ENCODE results near the gene MYH11.
"Not testable (repeated sequence)": the region's sequence is repeated elsewhere in the genome, so short reads cannot be mapped to it uniquely, and the experiment has no call there.

The MYH11 gene

DNA sequence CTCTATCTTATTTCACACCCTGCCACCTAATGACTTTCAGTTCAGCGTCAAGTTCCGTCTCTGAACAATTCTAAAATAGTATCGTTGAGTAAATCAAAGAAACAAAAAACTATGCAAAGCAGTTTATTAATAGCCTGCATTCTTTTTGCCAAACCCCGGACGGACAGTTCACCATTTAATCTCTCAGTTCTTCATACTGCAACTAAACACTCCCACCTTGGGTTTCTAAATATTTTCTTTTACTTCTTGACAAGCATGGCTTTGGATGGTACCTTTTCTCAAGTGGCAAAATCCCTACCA lies 1.2 kb downstream of the MYH11 start:
- H3K4me3 ChIP-seq (ENCODE audit: low read depth, low read length): no peak overlapping the region
- TF ChIP-seq, protein P1, sequence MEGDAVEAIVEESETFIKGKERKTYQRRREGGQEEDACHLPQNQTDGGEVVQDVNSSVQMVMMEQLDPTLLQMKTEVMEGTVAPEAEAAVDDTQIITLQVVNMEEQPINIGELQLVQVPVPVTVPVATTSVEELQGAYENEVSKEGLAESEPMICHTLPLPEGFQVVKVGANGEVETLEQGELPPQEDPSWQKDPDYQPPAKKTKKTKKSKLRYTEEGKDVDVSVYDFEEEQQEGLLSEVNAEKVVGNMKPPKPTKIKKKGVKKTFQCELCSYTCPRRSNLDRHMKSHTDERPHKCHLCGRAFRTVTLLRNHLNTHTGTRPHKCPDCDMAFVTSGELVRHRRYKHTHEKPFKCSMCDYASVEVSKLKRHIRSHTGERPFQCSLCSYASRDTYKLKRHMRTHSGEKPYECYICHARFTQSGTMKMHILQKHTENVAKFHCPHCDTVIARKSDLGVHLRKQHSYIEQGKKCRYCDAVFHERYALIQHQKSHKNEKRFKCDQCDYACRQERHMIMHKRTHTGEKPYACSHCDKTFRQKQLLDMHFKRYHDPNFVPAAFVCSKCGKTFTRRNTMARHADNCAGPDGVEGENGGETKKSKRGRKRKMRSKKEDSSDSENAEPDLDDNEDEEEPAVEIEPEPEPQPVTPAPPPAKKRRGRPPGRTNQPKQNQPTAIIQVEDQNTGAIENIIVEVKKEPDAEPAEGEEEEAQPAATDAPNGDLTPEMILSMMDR (IDR thresholded peaks at IDR 0.05; ENCODE audit: control insufficient read depth, extremely low read depth, insufficient read depth): no peak
- no peak for DNase-seq (ENCODE audit: low read depth)

DNA sequence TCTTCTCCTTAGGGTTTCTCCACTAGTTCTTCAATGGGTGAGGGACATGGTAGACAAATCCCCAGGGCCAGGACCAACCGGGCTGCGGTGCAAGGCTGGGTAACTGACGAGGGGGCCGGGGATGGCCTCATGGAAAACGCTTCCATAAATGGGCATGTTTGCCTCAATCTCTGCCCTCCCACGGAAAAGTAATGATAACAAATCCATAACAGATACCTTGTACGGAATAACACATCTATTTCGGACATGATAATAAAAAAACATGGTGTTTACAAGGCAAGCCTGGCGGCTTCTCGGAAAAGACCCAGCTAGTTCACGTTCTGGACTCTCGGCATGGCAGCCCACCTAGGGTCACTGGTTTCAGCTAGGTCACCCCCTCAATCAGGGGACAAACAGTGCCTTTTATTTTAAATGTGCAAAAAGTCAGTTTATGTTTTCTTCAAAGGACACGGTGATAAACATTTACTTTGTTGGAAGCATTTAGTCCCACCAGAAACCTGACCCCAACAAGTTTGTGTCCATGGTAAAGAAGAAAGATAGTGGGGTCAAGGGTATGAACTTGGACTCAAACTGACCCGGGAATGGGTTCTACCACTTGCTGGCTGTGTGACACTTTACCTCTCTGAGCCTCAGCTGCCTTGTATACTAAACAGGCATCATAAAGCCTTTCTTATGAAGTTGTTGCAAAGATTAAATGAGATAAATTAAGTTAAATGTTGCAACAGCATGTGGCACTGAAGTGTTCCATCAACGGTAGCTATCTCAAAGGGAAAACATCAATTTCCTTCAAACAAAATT lies 1.7 kb downstream of the MYH11 start:
- TF ChIP-seq, protein P1 (IDR thresholded peaks at IDR 0.05; ENCODE audit: control insufficient read depth, extremely low read depth, insufficient read depth): no peak
- DNase-seq (ENCODE audit: low read depth): no peak
- no peak overlapping the region for H3K4me3 ChIP-seq (ENCODE audit: low read depth, low read length)

DNA sequence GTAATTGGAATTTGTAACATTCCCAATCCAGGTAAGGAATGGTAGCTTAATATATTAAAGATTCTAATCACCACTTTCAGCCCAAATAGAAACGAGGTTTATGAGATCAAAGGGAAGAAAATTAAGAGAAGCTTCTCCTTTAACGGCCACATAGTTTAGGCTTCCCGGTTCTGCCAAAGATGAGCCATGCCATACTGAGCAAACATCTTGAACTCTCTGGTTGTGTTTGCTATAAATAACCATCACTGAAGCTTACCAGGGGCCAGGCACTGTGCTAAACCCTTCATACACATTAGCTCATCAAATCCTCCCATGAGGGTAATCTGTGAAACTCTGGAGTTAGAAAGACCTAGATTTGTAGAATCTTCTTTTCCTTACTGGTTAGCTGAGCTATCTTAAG lies 2.8 kb downstream of the MYH11 start:
- no peak for DNase-seq (ENCODE audit: low read depth)
- TF ChIP-seq, protein P1 (IDR thresholded peaks at IDR 0.05; ENCODE audit: control insufficient read depth, extremely low read depth, insufficient read depth): no peak
- H3K4me3 ChIP-seq (ENCODE audit: low read depth, low read length): no peak overlapping the region

DNA sequence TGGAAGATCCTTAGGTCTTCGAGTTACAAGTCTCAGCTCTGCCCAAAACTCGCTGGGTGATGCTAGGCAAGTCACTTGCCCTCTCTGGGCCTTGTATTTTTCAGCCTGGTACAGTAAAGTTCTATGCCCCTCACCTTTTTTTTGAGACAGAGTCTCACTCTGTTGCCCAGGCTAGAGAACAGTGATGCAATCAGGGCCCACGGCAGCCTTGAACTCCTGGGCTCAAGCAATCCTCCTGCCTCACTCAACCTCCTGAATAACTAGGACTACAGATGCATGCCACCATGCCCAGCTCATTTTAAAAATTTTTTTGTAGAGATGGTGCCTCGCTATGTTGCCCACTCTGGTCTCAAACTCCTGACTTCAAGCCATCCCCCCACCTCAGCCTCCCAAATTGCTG lies 3.8 kb downstream of the MYH11 start:
- TF ChIP-seq, protein P1 (IDR thresholded peaks at IDR 0.05; ENCODE audit: control insufficient read depth, extremely low read depth, insufficient read depth): no peak
- H3K4me3 ChIP-seq (ENCODE audit: low read depth, low read length): no peak overlapping the region

DNA sequence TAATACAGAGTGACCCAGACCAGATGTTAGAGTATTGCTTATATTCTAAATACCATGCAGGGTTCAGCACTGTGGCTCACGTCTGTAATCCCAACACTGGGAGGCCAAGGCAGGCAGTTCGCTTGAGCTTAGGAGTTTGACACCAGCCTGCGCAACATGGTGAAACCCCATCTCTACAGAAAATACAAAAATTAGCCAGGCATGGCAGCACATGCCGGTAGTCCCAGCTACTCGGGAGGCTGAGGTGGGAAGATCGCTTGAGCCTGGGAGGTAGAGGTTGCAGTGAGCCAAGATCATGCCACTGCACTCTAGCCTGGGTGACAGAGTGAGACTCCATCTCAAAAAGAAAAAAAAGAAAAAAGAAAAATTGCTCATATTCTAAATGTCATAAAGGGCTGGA lies 6.3 kb downstream of the MYH11 start:
- not testable (repeated sequence) for DNase-seq (ENCODE audit: low read depth); H3K4me3 ChIP-seq (ENCODE audit: low read depth, low read length)

More for the DNA sequence above, 3.8 kb downstream of the MYH11 start:
- DNase-seq (ENCODE audit: low read depth): no peak

DNA sequence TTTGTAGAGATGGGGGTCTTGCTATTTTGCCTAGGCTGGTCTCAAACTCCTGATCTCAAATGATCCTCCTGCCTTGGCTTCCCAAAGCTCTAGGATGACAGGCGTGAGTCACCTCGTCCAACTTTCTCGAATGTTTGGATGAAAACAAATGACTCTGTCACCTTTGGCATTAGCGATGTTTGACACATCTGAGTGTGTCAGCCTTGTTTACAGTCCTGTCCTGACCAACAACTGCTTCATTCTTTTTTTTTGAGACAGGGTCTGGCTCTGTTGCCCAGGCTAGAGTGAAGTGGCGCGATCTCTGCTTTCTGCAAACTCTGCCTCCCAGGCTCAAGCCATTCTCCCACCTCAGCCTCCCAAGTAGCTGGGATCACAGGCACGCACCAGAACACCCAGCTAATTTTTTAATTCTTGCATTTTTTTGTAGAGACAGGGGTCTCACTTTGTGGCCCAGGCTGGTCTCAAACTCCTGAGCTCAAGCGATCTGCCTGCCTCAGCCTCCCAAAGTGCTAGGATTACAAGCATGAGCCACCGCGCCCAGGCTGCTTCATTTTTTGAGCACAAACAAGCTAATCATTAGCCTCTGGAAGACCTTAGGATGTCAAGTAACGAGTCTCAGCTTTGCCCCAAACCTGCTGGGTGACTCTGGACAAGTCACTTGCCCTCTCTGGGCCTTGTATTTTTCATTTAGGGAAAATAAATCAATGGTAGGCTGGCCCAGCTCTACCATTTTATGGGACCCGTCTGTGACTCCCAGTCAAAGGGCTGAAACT lies 7.4 kb downstream of the MYH11 start:
- no peak for DNase-seq (ENCODE audit: low read depth)
- H3K4me3 ChIP-seq (ENCODE audit: low read depth, low read length): no peak overlapping the region
- TF ChIP-seq, protein P1 (IDR thresholded peaks at IDR 0.05; ENCODE audit: control insufficient read depth, extremely low read depth, insufficient read depth): no peak

DNA sequence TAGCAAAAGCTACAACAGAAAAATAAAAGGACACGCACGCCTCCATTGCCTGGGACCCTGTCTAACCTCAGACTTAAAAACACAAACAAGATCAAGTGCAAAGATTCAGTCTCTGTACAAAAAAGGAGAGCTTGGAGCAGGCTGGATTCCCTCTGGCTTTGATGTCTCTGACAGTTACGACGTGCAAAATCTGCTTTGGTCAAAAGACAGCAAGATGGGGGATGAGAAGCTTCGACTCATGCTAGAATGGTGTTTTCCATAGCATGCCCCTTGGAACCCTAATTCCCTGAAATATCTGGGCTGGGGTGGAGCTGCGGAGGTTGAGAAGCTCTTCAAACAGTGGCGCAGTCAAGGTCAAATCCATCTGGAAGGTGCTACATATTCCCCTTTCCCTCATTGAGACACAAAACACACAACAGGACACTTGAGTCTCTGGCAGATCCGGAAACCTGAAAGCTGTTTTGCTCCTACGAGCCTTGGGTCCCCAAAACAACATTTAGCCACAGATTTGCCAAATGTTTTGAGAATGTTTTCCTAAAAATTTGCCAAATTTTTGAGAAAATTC lies 9.1 kb downstream of the MYH11 start:
- DNase-seq (ENCODE audit: low read depth): no peak
- TF ChIP-seq, protein P1 (IDR thresholded peaks at IDR 0.05; ENCODE audit: control insufficient read depth, extremely low read depth, insufficient read depth): no peak
- no peak overlapping the region for H3K4me3 ChIP-seq (ENCODE audit: low read depth, low read length)

Data from LNCaP clone FGC (cell line).